ENCODE results near the gene AK1. TPM values are rescaled to one million over a fixed set of nuclear protein-coding genes. Genes with fewer than 3 reads are reported as not detected.
A peak's percentile ranks its signal among the peaks of the same experiment; 100 is the strongest.

Gene AK1
- total and polyA plus RNA-seq, 9 of the 15 experiments (the other 6 are each of a cell fraction or from before 2014, with no cell fraction given), result 10.1 to 71.8 (median 39.0) TPM

DNA sequence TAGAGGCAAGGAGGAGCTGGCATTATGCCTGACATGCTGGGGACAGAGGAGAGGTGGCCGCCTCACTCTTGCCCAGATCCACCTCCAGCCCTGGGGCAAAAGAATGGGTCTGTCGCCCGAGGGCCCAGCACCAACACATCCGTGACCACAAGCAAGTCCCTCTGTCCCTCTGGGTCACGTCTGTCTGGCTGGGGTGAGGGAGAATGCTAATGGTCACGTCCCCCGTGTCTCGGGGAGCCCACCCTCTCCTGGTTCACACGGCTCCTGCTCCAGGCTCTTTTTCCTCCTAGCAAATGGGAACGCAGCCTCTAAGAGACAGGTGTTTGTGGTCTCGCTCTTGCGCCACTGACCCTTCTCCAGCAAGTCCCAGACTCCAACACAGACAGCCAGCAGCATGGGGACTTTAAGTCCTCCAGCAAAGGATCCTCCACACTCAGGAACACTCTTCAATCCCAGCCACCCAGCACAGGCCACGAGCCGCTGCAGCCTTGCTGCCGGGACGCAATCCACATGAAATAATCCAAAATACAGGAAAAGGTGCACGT lies 27.1 kb downstream of the AK1 start:
- TF ChIP-seq RAD21 (CRISPR knock-in tag; conservative IDR thresholded peaks at IDR 0.05 in 1 of 2, IDR thresholded peaks at IDR 0.05 in 1 of 2) (no peak), SMARCA4 (IDR thresholded peaks at IDR 0.05) (no peak), FOXK2 (conservative IDR thresholded peaks at IDR 0.05 in 1 of 2, IDR thresholded peaks at IDR 0.05 in 1 of 2; ENCODE audit: low read depth in 2 of 2) (no peak)
- TF ChIP-seq, protein P1, sequence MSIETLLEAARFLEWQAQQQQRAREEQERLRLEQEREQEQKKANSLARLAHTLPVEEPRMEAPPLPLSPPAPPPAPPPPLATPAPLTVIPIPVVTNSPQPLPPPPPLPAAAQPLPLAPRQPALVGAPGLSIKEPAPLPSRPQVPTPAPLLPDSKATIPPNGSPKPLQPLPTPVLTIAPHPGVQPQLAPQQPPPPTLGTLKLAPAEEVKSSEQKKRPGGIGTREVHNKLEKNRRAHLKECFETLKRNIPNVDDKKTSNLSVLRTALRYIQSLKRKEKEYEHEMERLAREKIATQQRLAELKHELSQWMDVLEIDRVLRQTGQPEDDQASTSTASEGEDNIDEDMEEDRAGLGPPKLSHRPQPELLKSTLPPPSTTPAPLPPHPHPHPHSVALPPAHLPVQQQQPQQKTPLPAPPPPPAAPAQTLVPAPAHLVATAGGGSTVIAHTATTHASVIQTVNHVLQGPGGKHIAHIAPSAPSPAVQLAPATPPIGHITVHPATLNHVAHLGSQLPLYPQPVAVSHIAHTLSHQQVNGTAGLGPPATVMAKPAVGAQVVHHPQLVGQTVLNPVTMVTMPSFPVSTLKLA (conservative IDR thresholded peaks at IDR 0.05), result no peak
- CTCF ChIA-PET (ENCODE audit: low intra/inter-chr PET ratio), result no interaction called here
- Histone ChIP-seq H3K4me1 (replicated peaks in 1 of 2; ENCODE audit: control insufficient read depth in 2 of 2, insufficient read depth in 2 of 2, low read length in 2 of 2) (peaks cover 17 to 31% of the 10 kb centered on the region in 2 experiments; a peak in 4 of 5 replicates), H3K9ac (ENCODE audit: insufficient read depth in 1 of 2, low read depth in 2 of 2, low read length in 2 of 2) (peak overlapping the region in 1 of 2 experiments; percentile 40; a peak in 1 of 4 replicates), H4K20me1 (replicated peaks; ENCODE audit: control insufficient read depth, insufficient read depth, low read length) (no peaks in the 10 kb centered on the region), H3K9me3 (replicated peaks; ENCODE audit: control insufficient read depth, insufficient read depth, low read depth, low read length) (peaks cover 17% of the 10 kb centered on the region), H3K27ac (ENCODE audit: extremely low read depth, low read depth, low read length) (no peak overlapping the region), H3K79me2 (ENCODE audit: control insufficient read depth, insufficient read depth, low read length) (no peaks in the 10 kb centered on the region), H3K36me3 (ENCODE audit: control insufficient read depth, insufficient read depth, low read length) (no peaks in the 10 kb centered on the region), H3K4me3 (no peak overlapping the region), H3K9me1 (ENCODE audit: control insufficient read depth, insufficient read depth, low read length) (peaks cover 3% of the 10 kb centered on the region), H2AFZ (ENCODE audit: low read depth, low read length) (no peak overlapping the region), H3K27me3 (ENCODE audit: control insufficient read depth in 2 of 2, insufficient read depth in 2 of 2, low read length in 2 of 2) (no peaks in the 10 kb centered on the region), H3K4me2 (ENCODE audit: insufficient read depth, low read length) (no peak overlapping the region)
- POLR2A ChIA-PET, result no interaction called here
- in situ Hi-C loops (cut with MboI), result no loop called here
- FAIRE-seq (no peak), ATAC-seq (no peak), DNase-seq (ENCODE audit: extremely low read depth in 1 of 4, low spot score in 3 of 4) (no peak)
- no TSS peak for BruUV-seq (replicated peaks)
- 79% methylated on average over 17 of the region's 17 CpGs for WGBS (ENCODE audit: insufficient coverage, low coverage, missing lambda C conversion rate)
- intact Hi-C loops (cut with micrococcal nuclease), result no loop called here
